Activated CD4-positive, alpha-beta T cell treated with anti-CD3 and anti-CD28 coated beads, Interleukin-2, amount 50 U/mL, for 1 hour (primary cell): Measurements from ENCODE around the gene ZNF423.

Experiments used
- DNase-seq: peaks from one replicate; pipeline ENCODE4 v3.0.0-alpha.2; 2020

The ZNF423 gene

DNA sequence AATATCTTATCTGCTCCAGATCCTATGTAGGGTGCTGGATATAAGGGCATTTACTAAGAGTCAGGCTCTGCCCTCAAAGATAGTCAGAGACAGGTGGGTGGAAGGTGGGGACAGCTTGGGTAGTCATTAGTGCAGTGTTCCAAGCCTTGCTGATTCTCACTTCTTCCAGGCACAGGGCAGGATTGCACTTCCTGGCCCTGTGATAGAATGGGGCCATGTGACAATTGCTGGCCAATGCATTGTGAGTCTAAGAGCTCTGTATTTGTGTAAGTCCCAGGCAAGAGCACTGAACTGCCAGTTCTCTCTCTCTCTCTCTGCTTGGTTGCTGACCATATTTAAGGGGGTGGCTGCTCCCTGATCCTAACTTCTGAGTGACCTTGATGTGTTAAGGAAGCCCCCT is 370.2 kb downstream of the ZNF423 start:
- no peak for DNase-seq

- no peak for DNase-seq
These were observed 371.0 kb downstream of the ZNF423 start for GRCh38 chr16:49484936-49485335.

DNA sequence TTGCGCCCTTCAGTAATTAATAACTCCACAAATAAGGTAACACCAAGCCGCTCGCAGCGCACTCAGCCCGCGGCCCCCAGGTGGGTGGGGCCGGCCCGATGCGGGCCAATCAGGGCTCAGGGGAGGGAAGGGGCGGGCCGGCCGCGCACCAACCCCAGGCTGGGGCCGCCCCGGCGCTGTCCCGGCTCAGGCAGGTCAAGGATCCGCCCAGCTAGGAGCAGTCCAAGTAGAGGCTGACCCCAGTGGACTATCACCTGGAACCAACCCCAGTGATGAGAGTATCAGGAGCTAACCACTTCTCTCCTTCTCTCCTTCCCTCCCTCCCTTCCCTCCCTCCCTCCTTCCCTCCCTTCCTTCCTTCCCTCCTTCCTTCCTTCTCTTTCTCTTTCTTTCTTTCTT is 371.5 kb downstream of the ZNF423 start:
- no peak for DNase-seq

GRCh38 chr16:49483651-49484450 is 372.1 kb downstream of the ZNF423 start:
- no peak for DNase-seq

DNA sequence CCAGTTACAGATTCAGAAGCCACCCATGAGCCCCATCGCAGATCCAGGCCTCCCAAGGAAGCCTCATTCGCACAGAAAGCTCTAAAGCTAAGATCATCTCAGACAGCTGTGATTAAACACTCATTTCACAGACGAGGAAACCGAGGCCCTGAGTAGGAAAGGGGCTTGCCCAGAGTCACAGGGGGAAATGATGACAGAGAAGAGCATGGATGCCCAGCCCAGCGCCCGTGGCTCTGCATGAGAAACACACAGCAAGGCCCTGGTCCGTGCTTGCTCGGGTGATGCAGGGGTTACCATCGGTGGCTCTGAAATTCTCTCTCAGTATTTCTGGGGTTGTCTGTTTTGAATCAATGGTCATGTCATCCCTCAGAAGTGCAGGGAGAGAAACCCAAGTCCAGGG is 372.7 kb downstream of the ZNF423 start:
- no peak for DNase-seq

DNA sequence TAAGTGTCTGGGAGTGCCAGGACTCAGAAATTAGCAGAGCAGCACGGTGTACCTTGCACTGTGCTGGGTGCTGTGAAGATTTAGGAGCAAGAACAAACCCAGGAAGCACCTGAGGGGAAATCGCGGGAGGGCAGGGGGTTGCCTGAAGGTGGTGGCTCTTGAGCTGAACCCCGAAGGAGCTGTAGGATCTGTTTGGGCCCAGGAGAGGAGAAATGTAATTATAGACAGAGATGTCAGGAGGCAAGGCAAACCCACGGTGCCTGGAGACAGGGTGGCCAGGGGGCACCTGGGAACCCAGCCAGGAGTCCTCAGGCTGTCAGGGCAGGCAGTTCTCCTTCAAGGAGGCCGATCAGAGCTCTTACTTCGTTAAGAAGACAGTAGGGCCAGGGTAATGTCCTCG is 373.2 kb downstream of the ZNF423 start:
- DNase-seq: no peak

DNA sequence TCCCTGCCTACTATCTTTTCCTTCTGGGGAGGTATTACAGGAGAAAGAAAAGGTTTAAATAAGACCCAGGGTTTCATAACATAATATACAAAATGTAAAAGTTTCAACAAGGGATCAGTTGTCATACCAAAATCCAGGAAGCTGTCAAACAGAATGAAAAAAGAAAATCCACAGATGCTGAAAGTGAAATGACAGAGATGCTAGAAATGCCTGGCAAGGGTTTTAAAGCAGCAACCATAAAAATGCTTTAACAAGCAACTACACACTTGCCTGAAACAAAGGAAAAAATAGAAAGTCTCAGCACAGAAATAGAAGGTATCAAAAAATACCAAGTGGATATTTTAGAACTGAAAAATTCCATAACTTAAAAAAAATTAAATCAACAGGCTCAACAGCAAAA is 377.3 kb downstream of the ZNF423 start:
- DNase-seq: no peak

GRCh38 chr16:49478107-49478506 is 377.8 kb downstream of the ZNF423 start:
- DNase-seq: no peak

DNA sequence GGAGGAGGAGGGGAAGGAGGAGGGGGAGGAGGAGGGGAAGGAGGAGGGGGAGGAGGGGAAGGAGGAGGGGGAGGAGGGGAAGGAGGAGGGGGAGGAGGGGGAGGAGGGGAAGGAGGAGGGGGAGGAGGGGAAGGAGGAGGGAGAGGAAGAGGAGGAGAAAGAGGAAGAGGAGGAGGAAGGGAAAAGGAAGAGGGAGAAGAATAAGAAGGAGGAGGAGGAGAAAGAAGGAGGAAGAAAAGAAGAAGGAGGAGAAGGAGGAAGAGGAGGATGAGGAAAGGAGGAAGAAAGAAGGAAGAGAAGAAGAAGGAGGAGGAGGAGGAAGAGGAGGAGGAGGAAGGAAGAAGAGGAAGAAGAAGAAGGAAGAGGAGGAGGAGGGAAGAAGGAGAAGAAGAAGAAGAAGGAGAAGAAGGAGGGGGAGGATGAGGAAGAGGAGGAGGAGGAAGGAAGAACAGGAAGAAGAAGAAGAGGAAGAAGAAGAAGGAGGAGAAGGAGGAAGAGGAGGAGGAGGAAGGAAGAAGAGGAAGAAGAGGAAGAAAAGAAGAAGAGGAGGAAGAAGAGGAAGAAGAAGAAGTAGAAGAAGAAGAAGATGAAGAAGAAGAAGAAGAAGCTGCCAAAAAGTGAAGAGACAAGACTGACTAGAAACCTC is 378.5 kb downstream of the ZNF423 start:
- DNase-seq: no peak

DNA sequence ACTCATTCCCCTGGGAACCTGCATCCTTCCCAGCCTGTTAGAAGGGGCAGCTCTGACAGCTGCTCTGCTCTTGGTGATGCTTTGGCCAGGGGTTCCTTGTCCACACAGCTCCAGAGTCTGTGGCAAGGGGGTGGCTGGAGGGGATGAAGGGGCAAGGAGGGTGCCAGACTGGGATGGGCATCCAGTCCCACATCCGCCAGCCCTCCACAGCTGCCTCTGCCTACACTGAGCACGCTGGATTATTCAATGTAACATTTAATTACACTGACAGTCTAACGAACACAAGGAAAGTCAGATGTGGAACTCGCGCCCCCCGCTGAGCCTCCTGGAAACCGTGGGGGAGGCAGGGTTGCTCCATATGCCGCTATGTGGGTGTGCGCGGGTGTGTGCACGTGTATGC is 381.2 kb downstream of the ZNF423 start:
- no peak for DNase-seq

- no peak for DNase-seq
These were observed 382.1 kb downstream of the ZNF423 start for GRCh38 chr16:49473773-49474172.

DNA sequence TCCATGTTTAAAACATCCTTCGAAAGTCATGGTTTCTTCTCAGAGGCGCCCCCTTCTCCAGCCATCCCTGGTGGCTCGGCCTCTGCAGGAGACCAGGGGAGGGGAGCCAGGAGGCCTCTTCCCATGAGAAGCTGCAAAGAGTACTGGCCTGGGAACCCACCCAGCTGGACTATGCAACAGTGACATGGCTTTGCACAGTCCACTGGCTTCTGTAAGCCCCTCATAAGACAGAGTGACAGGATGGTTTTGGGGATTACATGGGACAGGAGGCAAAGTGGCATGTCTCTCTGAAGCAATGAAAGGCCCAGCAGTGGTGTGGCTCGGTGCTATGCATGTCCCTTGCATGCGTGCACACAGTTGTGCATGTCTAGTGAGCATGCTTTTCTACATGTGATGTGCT is 382.8 kb downstream of the ZNF423 start:
- no peak for DNase-seq

DNA sequence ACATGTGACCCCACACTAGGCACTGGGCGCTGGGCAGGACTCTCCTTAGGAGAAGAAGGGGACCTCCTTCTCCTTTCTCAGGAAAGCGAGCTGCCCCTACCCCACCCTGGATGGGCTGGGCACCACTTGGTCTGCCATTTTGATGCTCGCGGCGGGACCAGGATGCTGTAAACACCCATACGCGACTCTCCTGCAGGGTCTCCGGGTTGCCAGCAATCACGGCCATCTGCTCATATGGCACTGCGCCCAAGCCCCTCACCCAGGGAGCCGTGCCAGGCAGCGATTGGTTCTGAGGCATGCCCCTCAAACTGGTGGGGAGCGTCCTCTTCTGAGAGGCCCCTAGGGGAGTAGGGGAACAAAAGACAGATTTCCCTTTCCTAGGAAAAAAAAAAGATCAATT is 383.3 kb downstream of the ZNF423 start:
- DNase-seq: no peak

GRCh38 chr16:49471038-49471727 is 384.7 kb downstream of the ZNF423 start:
- DNase-seq: no peak

- DNase-seq: no peak
These were observed 385.4 kb downstream of the ZNF423 start for GRCh38 chr16:49470513-49470991.

DNA sequence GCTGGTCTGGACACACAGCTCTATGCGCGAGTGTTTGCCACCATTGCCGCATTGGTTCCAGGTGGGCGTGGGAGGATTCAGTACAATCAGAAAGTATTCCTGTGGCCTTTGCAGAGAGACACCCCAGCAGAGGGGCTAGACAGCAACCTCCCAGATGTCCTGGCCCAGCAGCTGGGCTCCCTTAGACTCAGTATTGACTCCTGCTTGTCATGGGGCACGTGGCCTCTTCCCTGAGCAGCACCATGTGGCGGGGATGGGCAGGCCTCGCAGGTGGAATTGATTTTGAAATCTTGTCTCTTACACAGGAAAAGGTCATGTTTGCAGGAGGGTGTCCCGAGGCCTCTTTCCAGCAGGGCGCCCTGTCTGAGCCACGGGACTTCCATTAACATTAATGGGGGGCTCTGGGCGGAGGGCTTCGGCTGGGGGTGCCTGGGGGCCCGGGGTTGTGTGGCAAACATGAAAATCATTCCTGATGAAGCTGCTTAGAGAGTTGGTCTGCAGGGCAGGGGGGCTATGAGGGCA is 385.9 kb downstream of the ZNF423 start:
- DNase-seq: no peak

DNA sequence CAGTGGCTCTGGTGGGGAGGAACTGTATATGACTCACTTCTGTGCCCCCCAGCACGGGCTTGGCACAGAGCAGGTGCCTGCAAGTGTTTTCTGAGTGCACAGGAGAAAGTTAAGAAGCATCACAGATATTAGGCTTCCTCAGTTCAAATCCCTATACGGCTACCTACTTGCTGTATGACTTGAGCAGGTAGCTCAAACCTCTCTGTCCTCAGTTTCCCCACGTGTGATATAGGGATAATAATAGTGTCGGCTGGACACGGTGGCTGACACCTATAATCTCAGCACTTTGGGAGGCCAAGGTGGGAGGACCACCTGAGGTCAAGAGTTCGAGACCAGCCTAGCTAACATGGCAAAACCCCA is 386.6 kb downstream of the ZNF423 start:
- no peak for DNase-seq

DNA sequence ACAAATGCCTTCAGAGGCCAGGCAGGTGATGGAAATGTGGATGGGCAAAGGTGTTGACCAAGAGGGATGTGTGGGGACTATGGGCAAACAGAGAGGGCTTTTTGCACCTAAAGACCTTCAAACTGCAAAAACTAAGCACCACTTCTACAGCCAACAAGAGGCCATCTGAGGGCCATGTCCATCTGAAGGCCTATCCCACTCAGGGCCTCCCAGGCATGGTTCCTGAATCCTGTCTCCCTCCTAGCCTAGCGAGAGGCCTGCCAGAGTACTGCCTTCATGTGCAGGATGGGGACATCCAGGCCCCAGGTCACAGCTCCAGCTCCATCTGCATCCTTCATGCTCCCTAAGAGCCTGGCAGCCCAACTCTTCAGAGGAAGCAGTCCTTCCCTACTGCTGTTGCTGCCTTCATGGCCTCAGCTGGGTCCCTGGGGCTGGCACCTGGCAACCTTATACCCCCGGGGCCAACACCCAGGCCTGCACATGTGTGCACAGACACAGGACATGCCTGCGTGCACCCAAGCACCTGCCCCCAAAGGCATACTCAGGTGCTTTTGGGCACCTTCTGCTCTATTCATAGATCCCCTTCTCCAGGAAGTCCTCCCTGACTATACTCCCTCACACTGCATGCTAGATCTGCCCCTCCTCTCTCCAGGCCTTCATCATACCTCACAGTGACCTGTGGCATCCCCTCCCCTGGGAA is 387.2 kb downstream of the ZNF423 start:
- DNase-seq: no peak

GRCh38 chr16:49467540-49468372 is 388.2 kb downstream of the ZNF423 start:
- no peak for DNase-seq

GRCh38 chr16:49466881-49467280 is 389.0 kb downstream of the ZNF423 start:
- DNase-seq: no peak

GRCh38 chr16:49466529-49466831 is 389.4 kb downstream of the ZNF423 start:
- DNase-seq: no peak
